GM18867 (cell line): ENCODE measurements around the gene CLMN.
"Not testable (repeated sequence)": the region's sequence is repeated elsewhere in the genome, so short reads cannot be mapped to it uniquely, and the experiment has no call there.

Source experiments
- ATAC-seq: cut with Tn5 transposase; IDR thresholded peaks from one replicate; pipeline ENCODE4 v1.9.1; 2021; ENCODE audit warnings: mild to moderate bottlenecking, moderate library complexity; ENCODE audit not compliant: unreplicated experiment

Gene CLMN

DNA sequence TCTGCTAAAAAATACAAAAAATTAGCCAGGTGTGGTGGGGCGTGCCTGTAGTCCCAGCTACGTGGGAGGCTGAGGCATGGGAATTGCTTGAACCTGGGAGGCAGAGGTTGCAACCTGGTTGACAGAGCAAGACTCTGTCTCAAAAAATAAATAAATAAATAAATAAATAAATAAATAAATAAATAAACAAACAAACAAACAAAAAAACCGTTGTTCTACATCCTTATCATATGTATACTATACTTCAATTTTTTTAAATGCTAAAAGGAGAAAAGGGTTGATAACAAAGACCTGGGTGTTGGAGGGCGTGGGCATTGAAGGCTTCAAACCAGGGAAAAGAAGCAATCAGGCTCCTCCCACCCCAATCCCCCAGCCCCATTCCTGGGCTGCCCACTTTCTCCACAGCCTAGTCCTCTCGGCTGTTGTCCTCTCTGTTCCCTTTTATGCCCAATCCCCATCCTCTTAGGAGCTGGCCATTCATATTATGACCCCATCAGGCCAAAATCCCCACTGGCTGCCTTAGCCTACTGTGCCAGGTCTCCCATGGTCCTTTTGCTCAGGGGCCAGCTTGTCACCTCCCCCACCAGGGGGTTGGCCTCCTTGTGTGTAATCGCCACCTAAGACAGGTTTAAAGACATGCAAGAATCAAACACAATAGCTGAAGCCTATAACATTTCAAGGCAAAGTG is 30.2 kb downstream of the CLMN start:
- ATAC-seq = no peak

DNA sequence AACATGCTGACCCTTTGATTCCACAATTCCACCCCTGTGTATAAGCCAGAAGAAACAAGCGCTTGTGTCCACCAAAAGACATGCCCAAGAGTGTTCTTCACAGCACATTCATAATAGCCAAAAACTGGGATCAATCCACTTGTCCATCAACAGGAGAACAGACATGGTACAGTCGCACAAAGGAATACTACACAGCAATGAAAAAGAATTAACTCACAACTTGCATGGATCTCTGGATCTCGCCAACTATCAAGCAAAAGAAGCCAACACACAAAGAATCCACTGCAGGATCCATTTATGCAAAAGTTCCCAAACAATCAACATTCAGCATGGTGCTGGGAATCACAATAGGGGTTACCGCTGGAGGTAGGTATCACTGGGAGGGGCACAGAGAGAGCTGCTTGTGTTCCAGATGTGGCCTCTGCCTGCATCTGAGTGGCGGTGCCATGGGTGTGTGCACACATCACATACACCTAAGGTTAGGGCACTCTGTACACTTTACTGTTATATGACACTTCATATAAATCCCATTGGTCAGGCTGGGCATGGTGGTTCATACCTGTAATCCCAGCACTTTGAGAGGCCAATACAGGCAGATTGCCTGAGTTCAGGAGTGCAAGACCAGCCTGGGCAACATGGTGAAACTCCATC is 30.9 kb downstream of the CLMN start:
- no peak for ATAC-seq

DNA sequence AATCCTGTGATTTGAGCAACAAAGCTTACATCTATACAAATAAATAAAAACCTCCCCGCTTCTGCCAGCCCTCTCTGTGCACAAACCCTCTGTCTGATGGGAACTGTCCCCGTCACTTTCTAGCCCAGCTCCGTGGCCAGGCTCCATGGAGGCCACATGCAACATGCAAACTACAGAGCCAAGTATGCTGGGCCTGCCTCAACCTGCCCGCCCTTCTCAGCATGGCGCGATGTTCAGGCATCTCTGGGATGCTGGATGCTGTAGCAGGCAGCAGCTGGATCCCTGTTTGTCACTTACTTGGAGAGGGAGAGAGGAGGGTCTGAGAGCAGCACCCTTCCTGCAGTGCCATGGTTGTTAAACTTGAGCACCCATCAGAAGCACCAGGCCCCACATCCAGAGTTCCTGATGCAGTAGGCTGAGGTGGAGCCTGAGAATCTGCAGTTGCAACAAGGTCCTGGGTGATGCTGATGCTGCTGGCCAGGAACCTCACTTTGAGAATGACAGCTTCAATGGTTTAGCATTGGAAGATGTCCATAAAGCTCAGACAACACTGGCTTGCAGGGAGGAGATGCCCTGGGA is 32.4 kb downstream of the CLMN start:
- no peak for ATAC-seq

DNA sequence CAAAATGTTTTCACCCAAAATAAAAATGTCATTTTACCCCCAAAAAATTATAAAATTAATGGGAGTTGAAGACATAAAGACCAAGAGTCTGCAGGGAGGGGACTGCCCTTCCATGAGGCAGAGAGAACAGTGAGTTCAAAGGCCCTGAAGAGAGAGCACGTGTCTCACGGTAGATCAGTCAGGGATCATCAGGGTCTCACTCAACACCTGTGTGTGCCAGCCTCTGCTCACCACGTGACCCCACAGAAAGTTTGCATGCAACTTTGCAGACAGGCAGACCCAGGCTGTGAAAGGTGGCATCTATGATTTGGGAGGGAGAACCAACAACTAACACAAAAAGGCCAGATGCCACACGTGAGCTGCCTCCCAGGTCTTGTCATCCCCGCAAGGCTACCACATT is 33.1 kb downstream of the CLMN start:
- no peak for ATAC-seq

DNA sequence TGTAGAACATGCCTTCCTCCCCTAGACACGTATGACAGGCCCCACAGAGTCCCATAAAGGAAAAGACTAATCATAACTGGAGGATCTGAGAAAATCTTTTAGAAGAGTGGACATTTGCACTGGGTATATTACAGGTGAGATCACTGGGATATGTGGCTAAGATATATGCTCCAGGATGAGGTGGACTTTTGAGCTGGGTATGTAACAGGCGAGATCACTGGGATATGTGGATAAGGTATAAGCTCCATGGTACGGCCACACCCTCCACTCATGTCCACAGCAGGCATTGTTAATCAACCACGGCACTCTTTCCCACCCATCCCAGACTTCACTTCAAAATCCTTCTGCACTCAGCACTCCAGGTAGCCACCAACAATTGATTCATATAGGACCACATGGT is 34.1 kb downstream of the CLMN start:
- no peak for ATAC-seq

DNA sequence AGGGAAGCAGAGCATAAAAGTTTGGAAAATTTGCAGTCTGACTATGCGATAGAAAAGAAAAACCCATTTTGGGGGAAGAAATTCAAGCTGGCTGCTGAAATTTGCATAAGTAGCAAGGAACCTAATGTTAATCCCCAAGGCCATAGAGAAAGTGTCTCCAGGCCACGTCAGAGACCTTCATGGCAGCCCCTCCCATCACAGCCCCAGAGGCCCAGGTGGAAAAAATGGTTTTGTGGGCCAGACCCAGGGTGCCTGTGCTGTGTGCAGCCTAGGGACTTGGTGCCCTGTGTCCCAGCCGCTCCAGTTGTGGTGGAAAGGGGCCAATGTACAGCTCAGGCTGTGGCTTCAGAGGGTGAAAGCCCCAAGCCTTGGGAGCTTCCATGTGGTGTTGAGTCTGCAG is 35.9 kb downstream of the CLMN start:
- ATAC-seq = not testable (repeated sequence)

DNA sequence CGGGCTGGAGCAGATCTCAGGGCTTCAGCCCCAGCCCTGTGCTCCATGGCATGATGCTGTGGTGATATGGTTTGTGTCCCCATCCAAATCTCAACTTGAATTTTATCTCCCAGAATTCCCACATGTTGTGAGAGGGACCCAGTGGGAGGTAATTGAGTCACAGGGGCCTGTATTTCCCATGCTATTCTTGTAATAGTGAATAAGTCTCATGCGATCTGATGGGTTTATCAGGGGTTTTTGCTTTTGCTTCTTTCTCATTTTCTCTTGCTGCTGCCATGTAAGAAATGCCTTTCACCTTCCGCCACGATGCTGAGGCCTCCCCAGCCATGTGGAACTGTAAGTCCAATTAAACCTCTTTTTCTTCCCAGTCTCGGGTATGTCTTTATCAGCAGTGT is 36.7 kb downstream of the CLMN start:
- not testable (repeated sequence) for ATAC-seq

DNA sequence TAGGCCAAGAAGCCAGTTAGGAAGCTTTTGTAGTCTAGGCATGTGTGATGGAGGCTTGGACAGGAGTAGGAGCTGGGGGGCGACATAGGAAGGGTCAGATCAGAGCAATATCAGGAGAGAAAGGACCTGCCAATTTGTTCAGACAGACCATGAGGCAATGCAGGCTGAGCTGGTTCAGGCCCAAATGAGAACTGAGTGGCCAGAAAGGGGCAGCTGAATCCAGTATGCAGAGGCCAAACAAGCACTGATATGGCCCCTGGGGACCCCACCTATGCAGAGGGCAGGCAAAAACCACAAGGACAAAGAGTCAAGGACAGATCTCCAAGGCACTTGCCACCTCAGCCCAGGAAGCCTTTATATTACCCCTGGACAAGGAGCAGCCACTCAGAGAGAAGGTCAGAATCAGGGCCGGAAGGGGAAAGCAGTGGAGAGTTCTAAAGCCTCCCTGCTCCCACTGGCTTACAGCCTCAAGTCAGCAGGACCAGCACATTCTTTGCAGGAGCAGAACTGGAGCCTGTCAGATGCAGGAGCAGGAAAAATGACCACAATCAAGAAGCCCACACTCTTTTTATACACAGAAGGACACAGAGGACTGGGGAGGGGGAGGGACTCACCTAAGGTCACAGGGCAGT is 37.2 kb downstream of the CLMN start:
- no peak for ATAC-seq

DNA sequence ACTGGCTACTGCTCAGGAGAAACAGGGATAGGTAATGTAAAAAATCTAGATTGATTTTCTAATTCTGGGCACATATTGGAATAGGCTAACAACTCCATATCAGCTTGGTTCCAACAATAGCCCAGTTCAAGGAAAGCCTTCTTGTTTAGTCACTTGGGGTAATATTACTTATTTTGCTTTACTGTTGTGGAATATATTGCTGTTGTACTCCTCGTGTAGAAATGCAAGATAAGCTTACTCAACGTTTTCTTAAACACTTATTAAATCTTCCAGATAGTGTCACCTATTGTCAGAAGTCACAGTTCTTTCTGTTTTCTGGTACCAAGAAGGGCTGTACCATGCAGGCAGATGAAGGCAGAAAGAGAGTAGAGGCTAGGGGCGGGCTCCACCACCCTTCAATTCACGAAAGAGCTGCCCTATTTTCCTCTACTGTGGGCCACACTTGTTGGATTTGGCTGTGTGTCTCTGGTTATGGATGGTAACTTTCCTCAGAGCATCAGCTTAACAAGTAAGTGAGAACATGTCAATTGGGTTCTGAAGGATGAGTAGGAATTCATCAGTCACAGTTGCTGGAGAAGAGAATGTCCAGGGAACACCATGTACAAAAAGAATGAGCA is 38.0 kb downstream of the CLMN start:
- ATAC-seq = no peak

DNA sequence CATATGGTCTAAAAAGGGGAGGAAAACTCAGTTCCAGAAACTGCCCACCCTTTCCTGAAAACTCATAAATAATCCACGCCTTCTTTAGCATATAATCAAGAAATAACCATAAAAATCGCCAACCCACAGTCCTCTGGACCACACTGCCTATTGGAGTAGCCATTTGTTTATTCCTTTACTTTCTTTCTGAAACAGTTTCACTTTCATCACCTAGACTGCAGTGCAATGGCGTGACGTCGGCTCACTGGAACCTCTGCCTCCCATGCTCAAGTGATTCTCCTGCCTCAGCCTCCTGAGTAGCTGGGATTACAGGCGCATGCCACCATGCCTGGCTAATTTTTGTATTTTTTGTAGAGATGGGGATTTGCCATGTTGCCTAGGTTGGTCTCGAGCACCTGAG is 44.2 kb downstream of the CLMN start:
- no peak for ATAC-seq

DNA sequence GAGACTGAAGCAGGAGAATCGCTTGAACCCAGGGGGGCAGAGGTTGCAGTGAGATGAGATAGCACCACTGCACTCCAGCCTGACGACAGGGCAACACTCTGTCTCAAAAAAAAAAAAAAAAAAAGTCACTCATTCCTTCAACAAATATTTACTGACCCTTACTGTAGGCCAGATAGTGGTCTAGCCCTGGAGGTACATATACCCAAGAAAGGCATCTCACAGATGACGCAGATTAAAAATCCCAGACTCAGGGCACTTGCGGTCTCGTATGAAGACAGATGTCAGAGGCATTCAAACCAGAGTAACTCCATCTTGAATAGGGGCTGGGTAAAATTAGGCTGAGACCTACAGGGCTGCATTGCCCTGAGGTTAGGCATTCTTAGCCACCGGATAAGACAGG is 44.8 kb downstream of the CLMN start:
- ATAC-seq = no peak

DNA sequence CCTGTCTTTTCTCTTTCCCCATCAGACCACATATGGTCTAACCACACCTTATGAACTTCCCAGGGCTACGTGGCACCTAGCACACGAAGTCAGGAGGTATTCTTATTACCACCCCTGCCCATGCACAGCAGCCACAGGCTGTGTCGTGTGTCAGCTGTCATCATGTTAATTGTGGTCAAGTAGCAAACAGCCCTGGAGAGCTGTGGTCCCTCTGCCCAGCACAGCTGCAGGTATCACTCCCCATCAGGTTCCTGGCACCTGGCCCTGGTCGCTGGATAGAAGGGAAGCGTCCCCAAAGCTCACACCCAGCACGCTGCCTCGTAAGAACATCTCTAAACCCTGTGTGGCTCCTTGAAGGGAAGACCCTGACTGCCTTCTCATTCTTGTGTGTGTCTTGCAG is 45.4 kb downstream of the CLMN start:
- no peak for ATAC-seq

DNA sequence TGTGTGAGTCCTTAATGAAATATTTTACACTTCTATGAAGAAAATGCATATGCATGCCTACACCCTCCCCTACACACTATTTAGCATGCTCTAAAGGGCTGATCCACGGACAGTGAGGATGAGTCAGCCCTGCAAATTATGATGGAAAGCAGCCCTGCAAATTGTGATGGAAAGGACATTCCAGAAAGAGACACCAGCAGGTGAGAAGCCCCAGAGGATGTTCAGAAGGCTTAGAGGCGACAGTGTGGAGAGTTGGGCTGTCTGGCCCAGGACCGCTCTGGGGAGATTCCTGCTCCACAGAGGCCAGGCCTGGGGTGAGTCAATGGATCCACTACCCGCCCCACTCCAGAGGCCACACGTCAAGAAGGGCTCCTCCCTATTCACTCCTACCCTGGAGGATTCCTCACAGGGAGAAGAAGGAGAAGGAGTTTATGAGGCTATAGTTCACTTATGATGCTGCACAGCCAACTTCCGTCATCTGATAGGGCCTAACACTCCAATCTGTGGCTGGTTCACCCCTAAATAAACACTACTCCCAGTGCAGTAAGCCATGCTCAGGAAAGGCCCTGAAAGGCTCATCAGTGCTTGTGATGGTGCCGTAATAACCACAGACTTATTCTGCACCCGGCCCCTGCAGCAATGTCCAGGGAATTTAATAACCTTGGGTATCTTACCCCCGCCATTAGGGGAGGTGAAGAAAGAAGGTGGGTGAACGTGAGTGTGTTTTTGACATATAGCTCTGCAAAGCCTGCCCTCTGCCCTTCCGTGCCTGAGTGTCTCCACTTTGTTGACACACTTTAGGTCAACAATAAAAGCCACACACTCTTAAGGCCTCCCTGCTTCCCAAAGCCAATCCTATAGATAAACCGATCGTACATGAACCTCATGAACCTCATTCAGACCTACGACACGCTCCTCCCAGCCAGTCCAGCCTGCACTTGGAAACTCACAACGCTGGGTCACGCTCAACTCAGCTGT is 46.4 kb downstream of the CLMN start:
- ATAC-seq = no peak

DNA sequence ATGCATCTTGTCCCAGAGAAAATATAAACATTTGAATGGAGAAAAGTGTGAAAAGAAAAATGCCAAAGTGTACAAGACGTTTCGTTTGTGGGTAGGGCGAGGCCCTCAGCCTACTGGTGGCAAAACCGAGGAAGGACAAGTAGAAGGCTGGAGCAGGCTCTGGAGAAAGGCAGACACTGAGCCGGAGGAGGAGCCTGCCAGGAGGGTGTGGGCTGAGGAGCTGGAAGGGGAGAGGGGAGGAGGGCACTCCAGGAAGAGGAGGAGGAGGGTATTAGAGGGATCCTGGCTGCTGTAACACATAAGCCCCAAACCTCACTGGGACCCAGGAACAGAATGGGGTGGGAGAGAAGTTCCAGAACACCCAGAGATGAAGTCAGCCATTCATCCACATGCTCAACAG is 47.7 kb downstream of the CLMN start:
- ATAC-seq = no peak

DNA sequence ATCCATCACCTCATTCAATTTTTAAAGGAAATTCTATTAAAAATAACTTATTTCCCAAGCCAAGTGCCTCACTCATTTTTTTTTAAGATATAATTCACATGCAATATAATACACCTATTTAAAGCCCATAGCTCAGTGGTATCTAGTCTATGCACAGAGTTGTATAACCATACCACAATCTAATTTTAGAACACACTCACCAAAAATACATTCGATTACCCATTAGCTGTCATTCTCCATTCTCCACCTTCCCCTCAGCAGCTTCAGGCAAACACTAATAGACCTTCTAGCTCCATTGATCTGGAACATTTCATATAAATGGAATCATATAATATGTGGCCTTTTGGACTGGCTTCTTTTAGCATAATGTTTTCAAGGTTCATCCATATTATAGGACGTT is 49.5 kb downstream of the CLMN start:
- ATAC-seq = no peak

DNA sequence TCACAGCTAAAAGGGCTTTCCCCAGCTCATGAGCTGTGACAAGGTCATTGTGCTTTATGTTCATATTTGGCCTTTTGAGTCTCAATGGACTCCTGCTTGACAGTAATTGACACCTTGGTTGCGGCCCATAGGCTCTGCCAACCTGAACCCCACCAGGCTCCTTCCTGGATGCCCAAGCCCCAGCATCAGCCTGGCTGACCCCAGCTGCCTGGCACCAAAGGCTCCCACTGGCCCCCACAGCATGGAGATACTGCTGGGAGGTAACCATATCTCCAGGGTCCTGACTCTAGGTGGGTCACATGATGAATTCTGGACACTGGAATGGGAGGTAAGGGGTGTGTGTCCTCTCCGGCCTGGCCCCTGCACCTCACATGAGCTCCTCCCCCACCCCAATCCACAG is 50.2 kb downstream of the CLMN start:
- no peak for ATAC-seq

DNA sequence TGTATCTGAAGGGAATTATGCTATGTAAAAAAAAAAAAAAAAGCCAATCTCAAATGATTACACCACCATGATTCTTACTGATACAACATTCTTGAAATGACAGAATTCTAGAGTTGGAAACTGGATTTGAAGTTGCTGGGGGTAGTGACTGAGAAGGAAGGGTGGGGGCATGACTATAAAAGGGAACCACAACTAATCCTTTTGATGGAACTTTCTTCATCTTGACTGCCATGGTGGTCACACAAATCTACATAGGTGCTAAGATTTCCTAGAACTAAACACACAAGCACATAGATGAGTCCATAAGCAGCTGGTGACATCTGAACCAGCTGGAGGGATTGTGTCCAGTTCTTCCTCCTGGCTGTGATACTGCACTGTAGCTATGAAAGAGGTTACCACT is 51.4 kb downstream of the CLMN start:
- no peak for ATAC-seq

DNA sequence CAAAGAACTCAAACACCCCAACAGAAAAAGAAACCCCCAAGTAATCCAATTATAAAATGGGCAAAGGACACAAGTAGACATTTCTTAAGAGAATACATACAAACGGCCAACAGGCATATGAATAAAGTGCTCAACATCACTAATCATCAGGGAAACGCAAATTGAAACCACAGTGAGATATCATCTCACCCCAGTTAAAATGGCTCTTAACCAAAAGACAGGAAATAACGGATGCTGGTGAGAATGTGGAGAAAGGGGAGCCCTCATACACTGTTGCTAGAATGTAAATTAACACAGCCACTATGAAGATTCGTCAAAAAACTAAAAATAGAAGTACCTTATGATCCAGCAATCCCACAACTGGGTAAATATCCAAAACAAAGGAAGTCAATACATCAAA is 52.4 kb downstream of the CLMN start:
- ATAC-seq = no peak

DNA sequence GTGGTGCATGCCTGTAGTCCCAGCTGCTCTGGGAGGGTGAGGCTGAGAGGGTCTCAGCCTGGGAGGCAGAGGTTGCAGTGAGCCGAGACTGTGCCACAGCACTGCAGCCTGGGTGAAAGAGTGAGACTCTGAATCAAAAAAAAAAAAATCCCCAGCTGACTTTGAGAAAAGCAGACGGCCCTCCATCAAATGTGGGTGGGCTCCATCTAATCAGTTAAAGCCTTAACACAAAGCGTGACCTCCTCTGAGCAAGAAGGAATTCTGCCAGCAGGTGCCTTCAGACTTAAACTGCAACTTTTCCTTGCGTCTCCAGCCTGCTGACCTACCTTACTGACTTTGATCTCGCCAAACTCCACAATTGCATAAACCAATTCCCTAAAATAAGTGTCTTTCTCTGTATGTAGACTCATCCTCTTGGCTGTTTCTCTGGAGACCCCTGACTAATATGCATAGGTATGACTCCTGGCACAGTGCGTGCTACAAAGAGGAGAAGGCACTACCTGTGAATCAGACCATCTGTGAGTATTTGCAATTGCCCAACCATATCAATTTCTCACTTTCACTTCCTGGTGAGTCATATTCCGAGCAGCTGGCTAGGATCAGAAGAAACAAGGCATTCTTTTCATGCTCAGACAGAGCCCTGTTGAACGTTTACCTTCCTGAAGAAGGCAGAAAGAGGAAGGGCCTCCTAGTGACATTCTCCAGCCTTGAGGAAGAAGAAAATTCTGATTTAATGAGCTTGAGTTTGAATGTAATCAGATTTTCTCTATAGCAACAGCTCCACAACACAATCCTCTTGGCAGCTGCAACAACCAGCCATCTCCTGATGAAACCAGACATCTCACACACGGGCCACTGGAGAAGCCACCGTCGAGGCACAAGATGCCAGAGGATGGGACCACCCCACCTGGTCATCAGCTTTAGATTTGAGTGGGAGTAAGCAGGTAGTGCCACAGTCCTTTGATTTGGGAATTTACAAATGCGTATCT is 54.3 kb downstream of the CLMN start:
- ATAC-seq = peak; percentile 92
